GM21786 (cell line): ENCODE measurements around the gene TTC39C.
"Not testable (repeated sequence)": the region's sequence is repeated elsewhere in the genome, so short reads cannot be mapped to it uniquely, and the experiment has no call there.

Experiments used
- ATAC-seq: cut with Tn5 transposase; IDR thresholded peaks from one replicate; pipeline ENCODE4 v1.9.1; 2021; ENCODE audit not compliant: unreplicated experiment

Gene TTC39C

DNA sequence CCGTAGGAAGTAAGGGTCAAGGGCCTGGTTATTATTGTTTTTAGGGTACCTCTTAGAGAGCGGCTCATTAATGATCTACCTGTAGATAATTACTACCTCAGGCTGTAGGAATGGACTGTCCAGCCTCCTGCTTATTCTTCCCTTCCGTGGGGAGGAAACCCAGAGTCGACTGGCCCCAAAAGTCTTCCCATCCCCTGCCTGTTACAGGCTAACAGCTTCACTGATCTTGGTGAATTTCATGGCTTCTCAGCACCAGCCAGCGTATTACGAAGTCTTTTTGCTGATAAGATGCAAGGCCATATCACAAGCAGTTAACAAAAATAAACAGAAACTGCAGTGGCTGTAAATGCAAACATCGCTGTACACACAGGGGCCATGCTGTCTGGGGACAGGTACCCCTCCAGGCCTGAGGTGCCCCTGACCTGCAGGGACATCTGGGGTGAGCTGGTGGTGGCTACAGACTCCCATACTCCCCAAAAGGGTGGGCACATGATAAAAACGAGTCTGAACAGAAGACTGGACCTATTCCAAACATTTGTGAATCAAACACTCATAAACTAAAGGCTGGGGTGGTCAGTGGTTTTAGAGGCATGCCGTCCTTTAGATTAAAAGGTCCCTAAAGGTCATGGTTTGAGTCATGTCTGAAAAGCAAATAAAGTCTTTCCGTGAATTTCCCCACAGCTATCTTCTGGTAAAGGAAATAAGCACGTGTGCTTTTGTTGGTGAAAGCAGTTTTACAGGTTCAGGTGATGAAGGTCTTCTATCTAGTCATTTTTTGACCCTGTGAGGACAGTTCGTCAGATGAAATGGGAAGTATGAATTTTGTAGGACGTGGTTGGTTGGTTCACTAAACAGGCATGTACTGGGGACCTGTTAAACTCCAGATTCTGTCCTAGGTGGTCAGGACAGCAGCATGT, 36.7 kb downstream of the TTC39C start:
- no peak for ATAC-seq

DNA sequence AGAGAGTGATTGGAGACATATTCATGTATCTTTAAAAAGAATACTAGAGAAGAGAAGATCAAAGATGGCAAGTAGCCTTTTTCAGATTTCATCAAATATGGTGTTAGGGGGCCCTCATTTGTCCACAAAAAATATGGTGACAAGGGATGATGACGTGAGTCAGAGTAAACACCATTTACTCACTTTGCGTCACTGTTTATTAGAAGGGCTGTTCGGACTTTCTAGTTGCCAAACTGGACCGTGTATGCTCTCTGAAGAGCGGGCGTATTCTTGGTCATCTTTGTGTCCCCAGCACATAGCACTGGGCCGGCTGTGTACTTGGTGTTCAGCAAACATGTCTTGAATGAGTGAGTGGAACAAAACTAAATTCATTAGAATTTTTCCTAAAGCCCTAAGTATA, 37.5 kb downstream of the TTC39C start:
- no peak for ATAC-seq

DNA sequence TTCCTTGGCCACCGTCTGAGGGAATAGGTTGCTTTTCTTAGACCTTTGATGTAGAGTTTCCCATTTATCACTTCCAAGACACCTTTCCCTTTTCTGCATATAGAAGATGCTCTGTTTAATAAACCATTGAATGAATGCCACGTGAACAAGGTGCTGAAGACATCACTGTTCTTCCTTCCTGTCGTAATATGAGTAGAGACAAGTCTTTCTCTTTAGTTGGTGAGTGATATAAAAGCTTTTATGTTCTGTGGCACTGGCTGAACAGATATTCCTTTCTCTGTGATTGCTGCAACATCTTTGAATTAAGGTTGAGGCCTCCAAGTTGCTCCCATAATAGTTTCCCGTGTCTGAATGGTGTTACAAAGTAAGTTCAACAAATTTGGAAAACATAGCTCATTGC, 38.7 kb downstream of the TTC39C start:
- no peak for ATAC-seq

DNA sequence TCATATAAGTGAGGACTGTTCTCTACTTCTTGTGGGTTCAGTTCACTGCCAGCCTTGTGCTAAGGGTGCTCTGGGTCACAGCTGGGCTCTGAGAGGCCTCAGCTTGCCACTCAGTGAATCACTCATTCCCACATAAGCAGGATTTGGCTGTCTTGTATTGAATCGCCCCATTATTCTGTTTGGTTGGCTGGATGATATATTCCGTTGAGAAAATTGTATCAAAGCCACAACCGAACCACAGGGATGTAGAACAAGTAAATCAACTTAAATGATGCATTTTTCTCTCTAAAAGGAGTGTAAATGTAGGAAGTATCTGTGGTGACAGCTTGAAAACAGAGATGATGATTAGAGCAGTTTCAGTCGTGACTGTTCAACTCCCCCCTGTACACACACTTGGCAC, 39.6 kb downstream of the TTC39C start:
- ATAC-seq: no peak

DNA sequence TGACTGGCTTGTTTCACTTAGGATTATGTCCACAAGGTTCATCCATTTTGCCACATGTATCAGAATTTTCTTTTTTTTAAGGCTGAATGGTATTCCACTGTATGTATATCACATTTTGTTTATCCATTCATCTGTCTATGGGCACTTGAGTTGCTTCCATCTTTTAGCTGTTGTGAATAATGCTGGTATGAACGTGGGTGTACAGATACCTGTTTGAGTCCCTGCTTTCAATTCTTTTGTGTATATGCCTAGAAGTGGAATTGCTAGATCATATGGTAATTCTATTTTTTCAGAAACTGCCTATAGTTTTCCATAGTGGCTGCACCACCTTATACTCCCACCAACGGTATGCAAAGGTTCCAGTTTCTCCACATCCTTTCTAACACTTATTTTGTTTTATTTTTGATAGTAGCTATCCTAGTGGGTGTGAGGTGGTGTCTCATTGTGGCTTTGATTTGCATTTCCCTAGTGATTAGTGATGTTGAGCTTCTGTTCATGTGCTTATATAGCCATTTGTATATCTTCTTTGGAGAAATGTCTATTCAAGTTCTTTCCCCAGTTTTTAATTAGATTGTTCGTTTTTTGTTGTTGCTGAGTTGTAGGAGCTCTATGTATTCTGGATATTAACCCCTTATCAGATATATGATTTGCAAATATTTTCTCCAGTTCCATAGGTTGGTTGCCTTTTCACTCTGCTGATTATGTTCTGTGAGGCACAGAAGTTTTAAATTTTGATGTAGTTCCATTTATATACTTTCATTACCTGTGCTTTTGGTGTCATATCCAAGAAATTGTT, 40.7 kb downstream of the TTC39C start:
- ATAC-seq: no peak

DNA sequence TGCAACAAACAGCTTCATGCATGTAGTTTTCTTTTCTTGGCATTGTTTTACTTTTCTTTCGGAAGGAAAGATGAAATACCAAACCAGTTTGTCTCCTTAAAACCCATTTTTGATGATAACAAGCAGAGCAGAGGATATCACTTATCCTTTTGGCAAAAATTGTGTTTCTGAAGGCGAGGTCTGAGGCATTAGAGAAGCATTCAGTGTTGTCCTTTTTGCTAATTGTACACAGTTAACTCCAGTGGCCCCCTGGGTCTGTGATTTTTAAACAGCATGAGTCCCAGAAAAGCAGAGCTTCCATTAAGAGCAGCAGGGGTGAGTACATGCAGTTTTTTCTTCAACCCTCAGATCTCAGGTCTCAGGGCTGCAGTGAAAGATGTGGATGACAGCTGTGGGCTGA, 41.3 kb downstream of the TTC39C start:
- no peak for ATAC-seq

DNA sequence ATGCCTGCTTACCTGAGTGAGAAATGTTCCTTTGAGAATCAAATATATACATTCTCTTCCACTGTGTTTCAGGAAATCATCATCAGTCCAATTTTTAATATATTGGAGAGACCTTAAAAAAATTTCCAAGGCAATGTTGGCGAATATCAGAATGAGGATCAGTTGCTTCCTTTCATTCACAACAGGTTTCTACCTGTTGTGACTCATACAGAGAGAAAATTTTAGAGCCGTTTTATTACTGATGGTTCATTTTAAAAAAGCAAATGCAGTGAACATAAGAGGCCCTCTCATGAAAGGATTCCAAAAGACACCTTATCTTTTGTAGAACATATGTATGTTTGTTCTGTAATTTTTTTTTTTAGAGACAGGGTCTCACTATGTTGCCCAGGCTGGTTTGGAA, 42.0 kb downstream of the TTC39C start:
- no peak for ATAC-seq

DNA sequence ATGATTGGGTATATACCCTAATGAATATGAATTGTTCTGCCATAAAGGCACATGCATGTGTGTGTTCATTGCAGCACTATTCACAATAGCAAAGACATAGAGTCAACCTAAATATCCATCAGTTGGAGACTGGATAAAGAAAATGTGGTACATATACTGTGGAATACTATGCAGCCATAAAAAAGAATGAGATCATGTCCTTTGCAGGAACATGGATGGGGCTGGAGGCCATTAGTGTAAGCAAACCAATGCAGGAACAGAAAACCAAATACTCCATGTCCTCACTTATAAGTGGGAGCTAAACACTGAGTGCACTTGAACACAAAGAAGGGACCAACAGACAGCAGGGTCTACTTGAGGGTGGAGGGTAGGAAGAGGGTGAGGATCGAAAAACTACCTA, 43.2 kb downstream of the TTC39C start:
- no peak for ATAC-seq

DNA sequence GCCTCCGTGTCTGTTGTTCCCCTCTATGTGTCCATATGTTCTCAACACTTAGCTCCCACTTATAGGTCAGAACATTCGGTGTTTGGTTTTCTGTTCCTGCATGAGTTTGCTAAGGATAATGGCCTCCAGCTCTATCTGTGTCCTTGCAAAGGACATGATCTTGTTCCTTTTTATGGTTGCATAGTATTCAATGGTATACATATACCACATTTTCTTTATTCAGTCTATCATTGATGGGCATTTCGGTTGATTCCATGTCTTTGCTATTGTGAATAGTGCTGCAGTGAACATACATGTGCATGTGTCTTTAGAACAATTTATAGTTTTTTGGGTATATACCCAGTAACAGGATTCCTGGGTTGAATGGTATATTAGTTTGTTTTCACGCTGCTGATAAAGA, 44.8 kb downstream of the TTC39C start:
- ATAC-seq: not testable (repeated sequence)

DNA sequence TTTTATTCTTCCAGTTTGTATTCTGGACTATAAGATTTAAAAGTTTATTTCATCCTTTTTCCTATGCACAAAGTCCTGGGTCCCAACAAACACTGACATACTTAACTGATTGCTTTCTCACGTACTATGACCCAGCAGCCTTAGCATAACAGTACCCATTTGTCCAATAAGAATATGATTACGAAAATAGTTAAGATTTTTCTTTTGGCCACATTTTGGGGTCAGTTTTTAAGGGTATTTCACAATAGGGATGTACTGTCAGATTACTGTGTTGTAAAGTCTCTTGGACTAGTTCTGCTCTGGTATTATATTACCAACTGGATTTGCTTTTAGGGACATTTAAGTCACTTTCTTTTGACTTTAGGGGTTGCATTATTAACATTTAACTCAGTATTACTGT, 46.1 kb downstream of the TTC39C start:
- ATAC-seq: no peak

DNA sequence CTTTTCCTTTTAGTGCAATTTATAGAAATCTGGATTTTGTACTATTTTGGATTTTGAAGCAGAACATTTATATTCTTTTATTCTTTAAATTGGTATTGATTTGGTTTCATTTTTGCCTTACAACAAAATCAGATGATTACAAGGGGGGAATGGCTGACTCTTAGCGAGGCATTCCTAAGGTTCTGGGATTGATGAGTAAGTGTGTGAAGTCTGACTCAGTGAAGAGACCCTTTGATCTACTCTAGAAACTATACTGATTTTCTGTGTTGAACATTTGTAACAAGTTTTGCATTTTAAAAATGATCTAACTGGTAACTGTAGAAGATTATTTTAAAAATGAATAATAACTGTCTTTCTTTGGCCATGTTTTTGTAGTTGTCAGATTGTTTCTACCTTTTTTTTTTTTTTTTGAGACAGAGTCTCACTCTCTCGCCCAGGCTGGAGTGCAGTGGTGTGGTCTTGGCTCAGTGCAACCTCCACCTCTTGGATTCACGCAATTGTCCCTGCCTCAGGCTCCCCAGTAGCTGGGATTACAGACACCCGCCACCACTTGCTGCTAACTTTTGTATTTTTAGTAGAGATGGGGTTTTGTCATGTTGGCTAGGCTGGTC, 48.7 kb downstream of the TTC39C start:
- no peak for ATAC-seq

DNA sequence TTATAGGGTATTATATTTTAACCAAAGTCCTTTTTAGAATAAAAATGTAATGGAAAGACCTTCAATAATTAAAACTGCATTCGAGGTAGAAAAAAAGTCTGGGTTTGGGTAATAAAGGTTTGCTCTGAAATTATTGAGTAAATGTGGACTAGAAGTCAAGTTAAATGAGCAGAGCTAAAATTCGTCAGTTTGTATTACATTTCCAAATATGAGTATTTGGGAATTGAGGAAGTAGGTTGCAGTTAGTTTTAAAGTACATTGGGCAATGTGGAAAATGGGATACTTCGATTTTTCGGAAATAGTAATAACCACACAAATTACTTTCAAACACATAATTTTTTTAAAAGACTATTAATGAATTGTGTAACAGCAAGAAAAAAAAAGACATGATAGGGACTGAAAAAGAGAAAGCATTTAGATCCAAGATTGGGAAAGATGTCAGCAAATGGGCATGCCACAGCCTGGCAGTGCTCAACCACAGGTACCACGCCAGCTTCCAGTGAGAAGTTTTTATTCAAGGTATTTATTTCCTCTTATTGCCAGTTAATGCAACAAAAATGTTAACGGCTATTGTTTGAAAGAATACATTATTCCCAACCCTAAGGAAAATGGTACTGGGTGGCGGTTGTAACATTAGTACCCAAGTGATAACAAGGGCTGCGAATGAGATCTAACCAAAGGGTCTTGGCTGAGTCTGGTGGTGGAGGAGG, 50.0 kb downstream of the TTC39C start:
- no peak for ATAC-seq

DNA sequence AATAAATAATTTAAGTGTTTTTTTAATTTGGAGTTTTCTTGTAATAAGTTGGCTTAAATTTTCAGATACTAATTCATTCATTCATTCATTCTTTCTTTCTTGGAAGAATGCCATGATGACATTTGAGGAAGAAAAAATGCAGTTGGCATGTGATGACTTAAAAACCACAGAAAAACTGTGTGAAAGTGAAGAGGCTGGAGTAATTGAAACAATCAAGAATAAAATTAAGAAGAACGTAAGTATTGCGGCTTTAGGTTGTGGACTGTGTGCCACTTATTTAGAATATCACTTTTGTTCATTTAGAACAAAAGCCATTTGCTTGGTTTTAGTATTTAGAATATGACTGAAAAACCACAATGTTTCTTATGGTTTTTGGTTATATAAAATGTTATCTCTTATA, 51.4 kb downstream of the TTC39C start:
- ATAC-seq: no peak

DNA sequence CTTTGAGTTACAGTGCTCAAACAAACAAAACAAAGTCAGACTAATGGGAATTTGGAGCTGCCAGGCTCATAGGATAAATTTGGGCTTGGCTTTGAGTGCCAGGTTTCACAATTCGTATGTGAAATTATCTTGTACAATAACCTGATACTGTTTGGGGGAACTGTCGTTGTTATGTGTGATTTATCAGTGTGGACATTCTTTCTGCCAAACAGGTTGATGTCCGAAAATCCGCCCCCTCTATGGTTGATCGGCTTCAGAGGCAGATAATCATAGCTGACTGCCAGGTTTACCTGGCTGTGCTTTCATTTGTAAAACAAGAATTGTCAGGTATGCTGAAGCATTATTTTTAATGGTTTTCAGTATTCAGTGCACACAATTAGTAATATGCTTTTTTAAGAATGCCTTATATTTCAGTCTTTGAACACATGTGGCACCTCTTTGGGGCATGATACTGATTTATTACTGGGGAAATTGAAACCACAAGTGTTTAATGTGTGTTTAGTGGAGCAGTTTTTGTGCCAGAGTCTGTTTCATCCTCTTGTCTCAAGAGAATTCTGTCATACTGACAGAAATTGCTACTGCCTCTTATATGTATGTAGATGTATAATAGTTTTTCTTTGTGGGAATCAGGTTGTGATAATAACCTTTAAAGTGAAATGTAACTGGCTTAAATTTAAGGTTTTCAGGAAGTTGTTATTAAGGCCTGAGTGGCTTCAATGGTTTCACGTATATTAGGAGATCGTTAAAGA, 54.6 kb downstream of the TTC39C start:
- ATAC-seq: no peak

DNA sequence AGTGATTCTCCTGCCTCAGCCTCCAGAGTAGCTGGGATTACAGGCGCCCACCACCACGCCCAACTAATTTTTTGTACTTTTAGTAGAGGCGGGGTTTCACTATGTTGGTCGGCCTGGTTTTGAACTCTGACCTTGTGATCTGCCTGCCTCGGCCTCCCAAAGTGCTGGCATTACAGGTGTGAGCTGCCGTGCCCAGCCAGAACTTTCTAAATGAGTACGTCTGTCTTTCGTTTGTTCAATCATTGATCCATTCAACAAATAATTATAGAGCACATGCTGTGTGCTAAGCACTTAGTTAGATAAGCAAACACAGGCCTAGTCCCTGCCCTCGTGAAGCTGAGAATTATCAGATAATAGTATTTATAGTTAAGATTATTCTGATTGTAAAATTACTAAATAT, 56.5 kb downstream of the TTC39C start:
- no peak for ATAC-seq

DNA sequence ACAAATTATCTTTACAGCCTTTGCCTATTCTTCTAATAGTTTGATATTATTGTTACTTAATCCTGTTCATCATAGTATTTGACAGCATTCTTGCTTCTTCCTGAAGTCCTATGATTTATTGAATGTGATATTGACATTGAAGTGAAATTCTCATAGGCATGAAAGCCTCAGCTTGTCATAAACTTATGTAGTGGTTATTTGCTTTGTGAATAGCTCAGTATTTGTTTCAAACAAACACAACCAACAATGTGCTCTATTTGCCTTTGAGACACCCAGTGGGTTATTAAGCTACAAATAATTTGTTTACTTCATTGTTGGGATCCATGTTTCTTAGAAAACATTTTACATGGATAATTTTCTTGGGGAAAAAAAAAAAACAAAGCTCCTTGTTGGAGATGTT, 57.2 kb downstream of the TTC39C start:
- ATAC-seq: no peak

DNA sequence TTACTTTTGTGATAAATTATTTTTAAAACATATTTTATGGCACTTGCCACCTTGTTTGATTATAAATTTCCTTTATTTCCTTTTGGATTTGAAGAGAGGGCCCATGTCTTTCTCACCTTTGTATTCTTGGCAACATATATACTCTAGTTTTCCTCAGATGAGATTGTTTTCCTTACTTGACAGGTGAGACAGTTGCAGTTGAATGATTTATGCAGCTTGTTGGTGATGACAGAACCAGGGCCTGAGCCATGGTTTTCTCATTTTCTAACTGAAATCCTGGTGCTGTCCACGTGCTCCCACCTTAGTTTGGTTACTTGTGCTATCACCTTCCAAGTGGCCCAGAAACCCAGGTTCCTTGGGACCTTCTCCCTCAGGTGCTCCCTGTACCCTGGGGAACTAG, 58.2 kb downstream of the TTC39C start:
- ATAC-seq: no peak

DNA sequence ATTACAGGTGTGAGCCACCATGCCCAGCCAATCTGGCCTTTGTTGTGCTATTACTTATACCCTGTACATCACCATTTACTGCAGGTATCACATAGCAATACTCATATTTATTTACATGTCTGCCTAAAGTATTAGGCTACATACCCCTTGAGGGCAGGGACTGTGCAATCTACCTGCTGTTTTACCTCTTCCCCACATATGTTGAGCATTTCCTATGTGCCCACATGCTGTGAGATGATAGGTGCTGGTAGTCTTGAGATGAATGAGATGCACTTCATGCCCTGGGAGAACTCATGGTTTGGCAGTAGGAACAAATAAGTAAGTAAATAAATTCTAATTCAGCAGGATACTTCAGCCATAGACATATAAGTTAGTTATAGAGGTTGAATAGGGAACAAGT, 59.2 kb downstream of the TTC39C start:
- ATAC-seq: no peak

DNA sequence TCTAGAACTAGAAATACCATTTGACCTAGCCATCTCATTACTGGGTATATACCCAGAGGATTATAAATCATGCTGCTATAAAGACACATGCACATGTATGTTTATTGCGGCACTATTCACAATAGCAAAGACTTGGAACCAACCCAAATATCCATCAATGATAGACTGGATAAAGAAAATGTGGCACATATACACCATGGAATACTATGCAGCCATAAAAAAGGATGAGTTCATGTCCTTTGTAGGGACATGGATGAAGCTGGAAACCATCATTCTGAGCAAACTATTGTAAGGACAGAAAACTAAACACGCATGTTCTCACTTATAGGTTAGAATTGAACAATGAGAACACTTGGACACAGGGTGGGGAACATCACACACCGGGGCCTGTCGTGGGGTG, 60.2 kb downstream of the TTC39C start:
- not testable (repeated sequence) for ATAC-seq

DNA sequence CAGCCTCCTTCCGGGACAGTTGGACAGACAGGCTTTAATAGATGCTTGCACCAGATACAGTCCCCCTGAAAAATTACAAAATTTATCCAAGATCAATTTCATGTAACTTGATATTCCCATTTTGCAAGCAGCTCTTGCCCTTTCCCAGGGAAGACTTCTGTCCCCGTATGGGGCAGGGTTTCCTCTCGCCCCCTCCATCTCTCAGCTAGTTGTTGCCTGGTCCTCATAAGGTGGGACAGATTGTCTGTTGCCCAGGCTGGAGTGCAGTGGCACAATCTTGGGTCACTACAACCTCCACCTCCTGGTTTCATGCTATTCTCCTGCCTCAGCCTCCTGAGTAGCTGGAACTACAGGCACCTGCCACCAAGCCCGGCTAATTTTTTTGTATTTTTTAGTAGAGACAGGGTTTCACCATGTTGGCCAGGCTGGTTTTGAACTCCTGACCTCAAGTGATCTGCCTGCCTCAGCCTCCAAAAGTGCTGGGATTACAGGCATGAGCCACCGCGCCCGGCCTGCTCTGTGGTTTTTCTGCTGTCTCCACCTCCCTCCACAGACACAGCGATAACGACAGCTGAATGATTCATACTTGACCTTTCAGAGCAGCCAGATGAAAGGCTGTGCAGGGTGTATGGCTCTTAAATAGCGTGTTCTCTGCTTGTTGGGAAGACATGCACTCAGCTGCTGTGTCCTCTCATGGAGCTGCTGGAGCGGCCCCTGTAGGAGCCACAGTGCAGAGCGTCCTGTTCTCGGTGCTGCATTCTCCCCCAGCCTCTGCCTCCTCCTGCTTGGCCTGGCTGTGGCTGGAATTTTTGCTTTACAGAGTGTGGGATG, 61.4 kb downstream of the TTC39C start:
- ATAC-seq: peak; percentile 89
